ENCODE measurements around the gene AGTPBP1.

Gene AGTPBP1

GRCh38 chr9:85502815-85503655, 238.7 kb downstream of the AGTPBP1 start:
- Mint-ChIP-seq H3K27me3 (peaks cover 5% of the 10 kb centered on the region), H3K4me3 (no peak overlapping the region), H3K9me3 (no peaks in the 10 kb centered on the region), H3K4me1 (no peaks in the 10 kb centered on the region), H3K36me3 (no peaks in the 10 kb centered on the region), H3K27ac (no peak overlapping the region)
- CTCF ChIA-PET = no interaction called here
- DNase-seq = no peak

- no peaks in the 10 kb centered on the region for H3K9me3 Mint-ChIP-seq
- no peak overlapping the region for H3K27ac Mint-ChIP-seq
- no peak overlapping the region for H3K4me3 Mint-ChIP-seq
- DNase-seq = no peak
- peaks cover 9% of the 10 kb centered on the region for H3K27me3 Mint-ChIP-seq
- H3K36me3 Mint-ChIP-seq = no peaks in the 10 kb centered on the region
- no peaks in the 10 kb centered on the region for H3K4me1 Mint-ChIP-seq
- CTCF ChIA-PET = no interaction called here
These were observed 239.9 kb downstream of the AGTPBP1 start for GRCh38 chr9:85501882-85502281.

GRCh38 chr9:85501456-85501855, 240.3 kb downstream of the AGTPBP1 start:
- no peak overlapping the region for H3K27ac Mint-ChIP-seq
- no peaks in the 10 kb centered on the region for H3K4me1 Mint-ChIP-seq
- H3K36me3 Mint-ChIP-seq = no peaks in the 10 kb centered on the region
- no peak for DNase-seq
- no peaks in the 10 kb centered on the region for H3K9me3 Mint-ChIP-seq
- peaks cover 11% of the 10 kb centered on the region for H3K27me3 Mint-ChIP-seq
- no peak overlapping the region for H3K4me3 Mint-ChIP-seq
- CTCF ChIA-PET = no interaction called here
